ENCODE results near the gene TOR4A.

Gene TOR4A

DNA sequence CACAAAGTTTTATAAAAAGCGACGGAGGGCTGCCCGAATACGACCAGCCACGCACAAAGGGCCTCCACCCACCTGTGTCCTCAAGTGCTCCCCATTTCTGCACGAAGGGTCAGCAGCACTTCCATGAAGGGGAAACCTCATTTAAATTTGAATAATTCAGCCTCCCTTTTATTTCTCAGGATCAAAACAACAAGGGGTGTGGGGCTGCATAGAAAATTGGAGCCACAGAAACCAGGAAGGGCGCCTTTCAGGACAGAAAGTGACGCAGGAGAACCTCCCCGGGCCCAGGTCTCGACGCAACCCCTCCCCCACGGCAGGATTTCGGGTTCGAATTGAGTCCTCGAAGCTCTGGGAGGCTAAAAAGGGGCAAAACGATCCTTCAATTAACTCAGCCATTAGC, 22.4 kb downstream of the TOR4A start:
- POLR2A ChIA-PET = no interaction called here
- no peak overlapping the region for H3K4me3 ChIP-seq (ENCODE audit: low read depth, low read length)
- TF ChIP-seq, protein P1, sequence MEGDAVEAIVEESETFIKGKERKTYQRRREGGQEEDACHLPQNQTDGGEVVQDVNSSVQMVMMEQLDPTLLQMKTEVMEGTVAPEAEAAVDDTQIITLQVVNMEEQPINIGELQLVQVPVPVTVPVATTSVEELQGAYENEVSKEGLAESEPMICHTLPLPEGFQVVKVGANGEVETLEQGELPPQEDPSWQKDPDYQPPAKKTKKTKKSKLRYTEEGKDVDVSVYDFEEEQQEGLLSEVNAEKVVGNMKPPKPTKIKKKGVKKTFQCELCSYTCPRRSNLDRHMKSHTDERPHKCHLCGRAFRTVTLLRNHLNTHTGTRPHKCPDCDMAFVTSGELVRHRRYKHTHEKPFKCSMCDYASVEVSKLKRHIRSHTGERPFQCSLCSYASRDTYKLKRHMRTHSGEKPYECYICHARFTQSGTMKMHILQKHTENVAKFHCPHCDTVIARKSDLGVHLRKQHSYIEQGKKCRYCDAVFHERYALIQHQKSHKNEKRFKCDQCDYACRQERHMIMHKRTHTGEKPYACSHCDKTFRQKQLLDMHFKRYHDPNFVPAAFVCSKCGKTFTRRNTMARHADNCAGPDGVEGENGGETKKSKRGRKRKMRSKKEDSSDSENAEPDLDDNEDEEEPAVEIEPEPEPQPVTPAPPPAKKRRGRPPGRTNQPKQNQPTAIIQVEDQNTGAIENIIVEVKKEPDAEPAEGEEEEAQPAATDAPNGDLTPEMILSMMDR (IDR thresholded peaks at IDR 0.05; ENCODE audit: insufficient read depth, low read length, missing control alignments) = no peak
- no peak for DNase-seq (ENCODE audit: low read depth, low spot score)
- CTCF ChIA-PET = no interaction called here

DNA sequence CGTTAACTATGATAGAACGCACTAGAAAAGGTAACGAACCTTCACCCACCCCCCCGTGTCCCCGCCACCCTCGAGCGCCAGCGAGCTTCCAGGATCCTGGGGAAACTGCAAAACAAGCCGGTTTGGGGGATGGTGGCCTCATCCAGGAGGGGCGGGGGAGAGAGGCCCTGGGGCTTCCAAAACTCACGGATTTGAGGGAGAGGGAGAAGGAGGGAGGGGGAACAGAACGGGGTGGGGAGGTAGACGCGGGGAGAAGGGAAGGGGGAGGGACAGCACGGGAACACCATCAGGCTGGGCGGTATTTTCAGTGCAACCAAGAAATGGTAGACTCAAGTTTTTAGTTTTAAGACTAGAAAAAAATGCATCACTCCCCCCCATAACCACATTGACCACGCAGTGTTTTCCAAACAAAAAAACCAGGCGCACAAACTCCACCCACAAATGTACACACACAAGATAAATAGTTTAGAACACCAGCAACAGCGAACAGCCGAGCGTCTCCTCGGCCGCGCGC, 23.1 kb downstream of the TOR4A start:
- DNase-seq (ENCODE audit: low read depth, low spot score) = no peak
- POLR2A ChIA-PET = no interaction called here

DNA sequence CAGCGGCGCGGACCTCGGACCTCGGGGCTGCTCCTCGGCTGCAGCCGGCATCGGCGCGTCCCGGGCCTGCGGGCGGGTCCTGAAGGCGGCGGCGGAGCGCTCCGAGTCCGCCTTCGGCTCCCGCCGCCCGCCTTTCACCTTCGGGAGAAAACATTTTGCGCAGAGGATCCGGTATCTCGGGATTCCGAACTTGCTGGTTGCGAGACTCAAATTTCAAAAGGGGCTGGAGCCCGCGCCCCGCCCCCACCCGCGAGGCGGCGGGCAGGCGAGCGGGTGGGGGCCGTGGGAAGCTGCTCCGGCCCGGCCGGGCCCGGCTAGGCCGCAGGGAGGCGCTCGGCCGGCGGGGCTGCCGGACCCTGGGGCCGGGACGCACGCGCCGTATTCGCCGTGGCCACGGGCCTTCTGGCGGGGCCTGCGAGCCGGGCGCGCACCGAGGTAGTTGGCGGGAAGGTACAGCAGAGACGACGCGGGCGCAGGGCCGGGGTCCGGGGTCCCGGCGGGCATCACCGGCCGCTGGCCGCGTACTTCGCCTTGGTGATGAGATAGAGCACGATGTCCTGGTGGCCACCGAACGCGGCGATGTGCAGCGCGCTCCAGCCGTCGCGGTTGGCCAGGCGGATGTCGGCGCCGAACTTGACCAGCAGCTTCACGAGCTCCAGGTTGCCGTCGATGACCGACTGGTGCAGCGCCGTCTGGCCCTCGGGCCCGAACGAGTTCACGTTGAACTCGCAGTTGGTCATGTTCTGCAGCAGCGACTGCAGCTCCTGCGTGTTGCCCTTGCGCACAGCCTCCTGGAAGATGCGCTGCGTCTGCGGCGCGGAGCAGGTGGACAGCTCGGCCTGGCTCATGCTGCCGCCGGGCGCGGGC, 23.8 kb downstream of the TOR4A start:
- no peak for DNase-seq (ENCODE audit: low read depth, low spot score)
- ChIA-PET CTCF (interaction anchor here (0.7 to 2.7 kb wide), 20 partner anchors 9 to 292 kb away, joined by 3 to 7 read pairs (median 4); partner anchors contain the start of genes EXD3 and NOXA1), POLR2A (no interaction called here)
- H3K4me3 ChIP-seq (ENCODE audit: low read depth, low read length) = peak overlapping the region; percentile 46
- TF ChIP-seq, protein P1 (IDR thresholded peaks at IDR 0.05; ENCODE audit: insufficient read depth, low read length, missing control alignments) = no peak

More for the DNA sequence above, 23.1 kb downstream of the TOR4A start:
- CTCF ChIA-PET = interaction anchor here (1.5 kb wide), 1 partner anchor 13 kb away, joined by 5 read pairs; no protein-coding TSS in a partner anchor
- H3K4me3 ChIP-seq (ENCODE audit: low read depth, low read length) = peak overlapping the region; percentile 33
- TF ChIP-seq, protein P1 (IDR thresholded peaks at IDR 0.05; ENCODE audit: insufficient read depth, low read length, missing control alignments) = no peak

DNA sequence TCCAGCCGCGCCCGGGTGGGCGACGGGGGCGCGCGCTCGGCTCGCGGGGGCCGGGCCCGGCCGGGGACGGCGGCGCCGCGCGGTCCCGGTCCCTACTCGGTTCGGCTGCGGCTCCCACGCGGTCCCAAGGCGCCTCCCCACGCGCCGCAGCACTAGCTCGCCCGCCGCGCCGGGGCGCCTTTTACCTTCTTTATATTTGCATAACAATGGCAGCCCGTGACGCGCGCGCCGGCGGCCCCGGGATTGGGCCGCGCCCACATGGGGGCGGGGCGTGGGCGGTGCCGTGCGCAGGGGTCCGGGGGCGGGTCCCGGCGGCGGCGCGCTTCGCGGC, 24.6 kb downstream of the TOR4A start, which contains the start of gene NRARP:
Gene NRARP, minus strand, starts transcription at position 154 of the 331 bp plus-strand sequence. CDS start 343 bp downstream, outside the sequence.
- no peak for DNase-seq (ENCODE audit: low read depth, low spot score)
- TF ChIP-seq, protein P1 (IDR thresholded peaks at IDR 0.05; ENCODE audit: insufficient read depth, low read length, missing control alignments) = no peak
- POLR2A ChIA-PET = no interaction called here
- CTCF ChIA-PET = interaction anchor here (0.9 to 2.7 kb wide), 22 partner anchors 9 to 291 kb away, joined by 3 to 7 read pairs (median 5); partner anchors contain the start of genes EXD3 and NOXA1
- H3K4me3 ChIP-seq (ENCODE audit: low read depth, low read length) = peak within 1 kb of the TSS; percentile 53

GRCh38 chr9:137302449-137303150, 25.1 kb downstream of the TOR4A start:
- peak overlapping the region; percentile 50 for H3K4me3 ChIP-seq (ENCODE audit: low read depth, low read length)
- TF ChIP-seq, protein P1 (IDR thresholded peaks at IDR 0.05; ENCODE audit: insufficient read depth, low read length, missing control alignments) = peak; percentile 75
- CTCF ChIA-PET = interaction anchor here (0.9 to 2.7 kb wide), 21 partner anchors 8 to 229 kb away, joined by 3 to 7 read pairs (median 5); partner anchors contain the start of genes EXD3 and NOXA1
- POLR2A ChIA-PET = interaction anchor here (0.6 kb wide), 1 partner anchor 60 kb away, joined by 3 read pairs; no protein-coding TSS in a partner anchor
- DNase-seq (ENCODE audit: low read depth, low spot score) = no peak
